Keratinocyte (primary cell): ENCODE data around the gene PDE6A. TPM values are rescaled to one million over a fixed set of nuclear protein-coding genes. Genes with fewer than 3 reads are reported as not detected.
A peak's percentile ranks its signal among the peaks of the same experiment; 100 is the strongest.

Experiments used
- DNase-seq: peaks from one replicate; pipeline ENCODE4 v3.0.0-alpha.2; 2011; ENCODE audit warnings: low read depth, missing footprints, low spot score
- FAIRE-seq: peaks from 2 replicates; lab custom pipeline; 2011; peaks lifted over from hg19 to GRCh38; lab: Jason Lieb, UNC
- H2AFZ ChIP-seq: 2 replicates; pipeline ENCODE4 v1.6.0; 2012; ENCODE audit warnings: low read length, control low read depth, inconsistent platforms; ENCODE audit not compliant: control insufficient read depth
- H3K27ac ChIP-seq: 2 replicates; pipeline ENCODE4 v1.5.1; 2011; ENCODE audit warnings: low read length; ENCODE audit not compliant: control insufficient read depth, insufficient read depth
- H3K27me3 ChIP-seq: 3 replicates; pipeline ENCODE4 v1.6.0; 2011; ENCODE audit warnings: low read length; ENCODE audit not compliant: control insufficient read depth, insufficient read depth; ENCODE audit errors: extremely low read depth
- H3K36me3 ChIP-seq, 2 experiments: 2 replicates in 1 of 2; 3 replicates in 1 of 2; pipeline ENCODE4 v1.5.1; 2011; ENCODE audit warnings: low read length in 2 of 2, mild to moderate bottlenecking in 1 of 2; ENCODE audit not compliant: control insufficient read depth in 2 of 2, insufficient read depth in 2 of 2; ENCODE audit errors: extremely low read depth in 1 of 2
- H3K4me1 ChIP-seq: 3 replicates; pipeline ENCODE4 v1.5.1; 2011; ENCODE audit warnings: low read length; ENCODE audit not compliant: control insufficient read depth, insufficient read depth; ENCODE audit errors: extremely low read depth
- H3K4me2 ChIP-seq: 3 replicates; pipeline ENCODE4 v1.6.0; 2011; ENCODE audit warnings: low read depth, low read length; ENCODE audit not compliant: control insufficient read depth, insufficient read depth; ENCODE audit errors: extremely low read depth
- H3K4me3 ChIP-seq, 3 experiments: fragments of 200-600 bp in 1 of 3; sonication (generic) in 1 of 3; 2 replicates in 2 of 3; 3 replicates in 1 of 3; pipeline ENCODE4 v1.5.1; 2011 to 2016; ENCODE audit warnings: low read length in 3 of 3, mild to moderate bottlenecking in 3 of 3, control low read depth in 2 of 3, inconsistent platforms in 1 of 3, low read depth in 1 of 3, mixed read lengths in 1 of 3, mixed run types in 1 of 3, moderate library complexity in 1 of 3; ENCODE audit not compliant: control insufficient read depth in 2 of 3, insufficient read depth in 2 of 3; ENCODE audit errors: extremely low read depth in 1 of 3
- H3K79me2 ChIP-seq: 2 replicates; pipeline ENCODE4 v1.6.0; 2012; ENCODE audit warnings: low read length; ENCODE audit not compliant: control insufficient read depth, insufficient read depth
- H3K9ac ChIP-seq: 3 replicates; pipeline ENCODE4 v1.6.0; 2011; ENCODE audit warnings: low read length; ENCODE audit not compliant: control insufficient read depth, insufficient read depth; ENCODE audit errors: extremely low read depth
- H3K9me1 ChIP-seq: 3 replicates; pipeline ENCODE4 v1.6.0; 2011; ENCODE audit warnings: low read length; ENCODE audit not compliant: control insufficient read depth, insufficient read depth; ENCODE audit errors: extremely low read depth
- H3K9me3 ChIP-seq: 2 replicates; pipeline ENCODE4 v1.5.1; 2012; ENCODE audit warnings: low read depth, low read length; ENCODE audit not compliant: control insufficient read depth
- H4K20me1 ChIP-seq: 3 replicates; pipeline ENCODE4 v1.6.0; 2011; ENCODE audit warnings: low read length; ENCODE audit not compliant: control insufficient read depth, insufficient read depth; ENCODE audit errors: extremely low read depth
- CTCF ChIP-seq, 3 experiments: IDR thresholded peaks in 1 of 3; conservative IDR thresholded peaks in 1 of 3; optimal IDR thresholded peaks in 1 of 3; 2 replicates in 2 of 3; 3 replicates in 1 of 3; pipeline versions ENCODE3 to v1.5.1; 2011; ENCODE audit warnings: low read length in 3 of 3, mild to moderate bottlenecking in 3 of 3, moderate library complexity in 2 of 3, control low read depth in 1 of 3, inconsistent platforms in 1 of 3; ENCODE audit not compliant: insufficient read depth in 2 of 3; ENCODE audit errors: extremely low read depth in 1 of 3
- EZH2 ChIP-seq: IDR thresholded peaks from one replicate; pipeline ENCODE4 v1.6.1; 2012; ENCODE audit warnings: inconsistent platforms, mild to moderate bottlenecking, low read length, moderate library complexity
- dilution Hi-C: fragments of 300-500 bp; cut with MboI; formaldehyde crosslinking; loops from one replicate; pipeline ENCODE4 v1.7.0; 2020; ENCODE audit warnings: low sequenced_read_pairs; ENCODE audit not compliant: extremely low pct_ligation_motif_present
- polyA plus RNA-seq, 5 experiments: library from polyadenylated mRNA; depleted of rRNA in 3 of 5; stranded (reverse) in 3 of 5; stranded (forward) in 1 of 5; unstranded in 1 of 5; fragments of >200 nt; gene quantifications; 1 replicate in 1 of 5; 2 replicates in 3 of 5; 3 replicates in 1 of 5; pipeline versions ENCODE4 v1.2.1 to v1.2.3, GENCODE V29; 2011 to 2012; ENCODE audit warnings: missing spikeins in 2 of 5, low read depth in 1 of 5, low replicate concordance in 1 of 5

PDE6A gene
- polyA plus RNA-seq, 1 donor (not counting 4 experiments of a cell fraction or from before 2014, with no cell fraction given): 0.03 TPM

DNA sequence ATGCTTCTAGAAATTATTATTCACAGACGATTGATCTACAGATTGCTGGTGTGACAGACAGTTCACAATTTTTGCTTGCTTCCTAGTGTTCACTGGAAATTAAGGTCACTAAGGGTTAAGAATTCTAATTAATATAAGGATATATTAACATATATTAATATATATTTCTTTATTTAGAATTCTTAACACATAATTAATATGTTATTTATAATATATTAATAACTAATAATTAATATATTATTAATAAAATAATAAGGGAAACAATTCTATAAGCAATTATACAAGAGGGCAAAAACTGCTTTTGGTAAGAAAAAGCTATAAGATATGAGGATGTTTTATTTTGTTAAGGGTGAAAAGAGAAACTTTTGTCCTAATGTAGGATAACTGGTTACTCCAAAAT lies 56.3 kb downstream of the PDE6A start:
- H3K27me3 ChIP-seq: no peaks in the 10 kb centered on the region
- no peak overlapping the region for H3K4me3 ChIP-seq
- no peak overlapping the region for H3K27ac ChIP-seq
- no peak overlapping the region for H2AFZ ChIP-seq
- H3K9me3 ChIP-seq: no peaks in the 10 kb centered on the region
- FAIRE-seq (no peak), DNase-seq (no peak)
- H3K4me1 ChIP-seq: peaks cover 21% of the 10 kb centered on the region
- no peaks in the 10 kb centered on the region for H3K36me3 ChIP-seq
- H3K9ac ChIP-seq: no peak overlapping the region
- dilution Hi-C loops: no loop called here
- no peaks in the 10 kb centered on the region for H4K20me1 ChIP-seq
- no peaks in the 10 kb centered on the region for H3K9me1 ChIP-seq
- H3K79me2 ChIP-seq: no peaks in the 10 kb centered on the region
- H3K4me2 ChIP-seq: no peak overlapping the region
- TF ChIP-seq CTCF (optimal IDR thresholded peaks at IDR 0.05 in 1 of 3, IDR thresholded peaks at IDR 0.05 in 1 of 3, conservative IDR thresholded peaks at IDR 0.05 in 1 of 3; ENCODE audit: extremely low read depth in 1 of 3, insufficient read depth in 2 of 3, low read length in 3 of 3) (no peak), EZH2 (no peak)

- no peak for TF ChIP-seq EZH2
- no peak for TF ChIP-seq CTCF (optimal IDR thresholded peaks at IDR 0.05 in 1 of 3, IDR thresholded peaks at IDR 0.05 in 1 of 3, conservative IDR thresholded peaks at IDR 0.05 in 1 of 3; ENCODE audit: extremely low read depth in 1 of 3, insufficient read depth in 2 of 3, low read length in 3 of 3)
- no peaks in the 10 kb centered on the region for H3K27me3 ChIP-seq
- H3K9ac ChIP-seq: no peak overlapping the region
- no peaks in the 10 kb centered on the region for H3K9me1 ChIP-seq
- peak overlapping the region; percentile 22 for H3K4me2 ChIP-seq
- dilution Hi-C loops: no loop called here
- no peaks in the 10 kb centered on the region for H4K20me1 ChIP-seq
- no peak overlapping the region for H3K27ac ChIP-seq
- no peaks in the 10 kb centered on the region for H3K79me2 ChIP-seq
- FAIRE-seq (peak; percentile 67), DNase-seq (no peak)
- H3K9me3 ChIP-seq: no peaks in the 10 kb centered on the region
- no peak overlapping the region for H3K4me3 ChIP-seq
- H2AFZ ChIP-seq: no peak overlapping the region
- peaks cover 26% of the 10 kb centered on the region for H3K4me1 ChIP-seq
- H3K36me3 ChIP-seq: no peaks in the 10 kb centered on the region
Measured at GRCh38 chr5:149887622-149888183, 56.9 kb downstream of the PDE6A start.
